Gastroesophageal sphincter (tissue), 4 donors: ENCODE data around the gene PRKN. TPM values are rescaled to one million over a fixed set of nuclear protein-coding genes. Genes with fewer than 3 reads are reported as not detected.

Experiments used
- ATAC-seq: fragments of 150-250 bp; one replicate; pipeline ENCODE4 v1.9.1; 2016; ENCODE audit warnings: mild to moderate bottlenecking, moderate library complexity
- H3K27ac ChIP-seq, 4 donors: fragments of 200-600 bp; sonication (generic) in 3 of 4; 1 replicate in 3 of 4; 2 replicates in 1 of 4; pipeline ENCODE4 v1.5.1; 2016 to 2019
- H3K27me3 ChIP-seq: fragments of 200-600 bp; sonication (generic); one replicate; pipeline ENCODE4 v1.5.1; 2019
- H3K36me3 ChIP-seq, 2 donors: fragments of 200-600 bp; sonication (generic); one replicate each; pipeline ENCODE4 v1.5.1; 2019; ENCODE audit warnings: control low read depth in 1 of 2
- H3K4me1 ChIP-seq, 3 donors: fragments of 200-600 bp; sonication (generic); 1 replicate in 2 of 3; 2 replicates in 1 of 3; pipeline ENCODE4 v1.5.1; 2016 to 2019; ENCODE audit warnings: control low read depth in 2 of 3
- H3K4me3 ChIP-seq, 2 donors: fragments of 200-600 bp; sonication (generic); one replicate each; pipeline ENCODE4 v1.5.1; 2019; ENCODE audit warnings: mild to moderate bottlenecking in 1 of 2, moderate library complexity in 1 of 2
- H3K9me3 ChIP-seq, 3 donors: fragments of 200-600 bp; sonication (generic); one replicate each; pipeline ENCODE4 v1.5.1; 2017 to 2019; ENCODE audit warnings: control low read depth in 2 of 3
- EP300 ChIP-seq: sonication (generic); formaldehyde crosslinking; IDR thresholded peaks from one replicate; pipeline ENCODE4 v1.6.1; 2017; ENCODE audit warnings: antibody characterized with exemption, mild to moderate bottlenecking
- POLR2A ChIP-seq, 2 donors: fragments of 450-650 bp; IDR thresholded peaks; one replicate each; pipeline ENCODE4 v1.6.1; 2017; ENCODE audit warnings: antibody characterized with exemption in 2 of 2, mild to moderate bottlenecking in 2 of 2, moderate library complexity in 1 of 2
- POLR2AphosphoS5 ChIP-seq: sonication (generic); formaldehyde crosslinking; IDR thresholded peaks from one replicate; pipeline ENCODE4 v1.6.1; 2017; ENCODE audit warnings: antibody characterized with exemption
- WGBS, 2 donors: methylation state at CpG; one replicate each; pipeline ENCODE4 v1.1.5; 2018; ENCODE audit warnings: low coverage in 1 of 2; 5-methylcytosine and 5-hydroxymethylcytosine counted together
- total RNA-seq, 4 donors: library from RNA; depleted of rRNA; stranded (reverse); fragments of >200 nt; gene quantifications; one replicate each; pipeline ENCODE4 v1.1.0, GENCODE V29; 2016
- TF ChIP-seq, protein P1 (sequence below), 4 experiments: fragments of 200-600 bp in 2 of 4; fragments of 450-650 bp in 2 of 4; sonication (generic) in 1 of 4; IDR thresholded peaks; one replicate each; pipeline ENCODE4 v1.5.1; 2017 to 2019; ENCODE audit warnings: antibody characterized with exemption in 4 of 4, mild to moderate bottlenecking in 2 of 4, moderate library complexity in 2 of 4

PRKN gene
- total RNA-seq, 4 donors from 2014 or later: 8.4 to 58.6 (median 25.8) TPM

DNA sequence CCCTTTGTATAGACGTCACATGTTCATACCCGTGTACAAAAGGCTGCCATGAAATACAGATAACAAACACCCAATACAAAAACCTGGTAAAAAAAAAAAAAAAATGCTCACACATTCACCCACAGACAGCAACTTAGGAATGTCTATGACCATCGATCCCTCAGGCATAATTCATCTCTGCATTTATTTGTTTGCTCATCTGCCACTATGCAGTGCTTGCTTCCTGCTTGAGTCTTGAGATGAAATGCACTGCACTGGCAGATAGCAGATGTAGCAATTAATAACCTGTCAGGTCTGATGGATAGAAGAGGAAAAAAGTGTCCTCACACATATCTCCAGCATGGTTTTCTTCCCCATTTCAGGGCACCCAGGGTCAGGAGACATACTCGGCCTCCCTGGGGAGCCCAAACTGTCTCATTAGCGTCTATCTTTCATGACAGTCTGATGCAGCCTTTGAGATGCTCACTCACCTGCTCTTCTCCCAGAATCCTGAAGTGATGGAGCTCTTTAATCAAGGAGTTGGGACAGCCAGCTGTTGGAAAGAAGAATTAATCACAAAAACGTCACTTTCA, 1158.6 kb downstream of the PRKN start:
- Histone ChIP-seq H3K9me3 (no peaks in the 10 kb centered on the region), H3K36me3 (no peaks in the 10 kb centered on the region), H3K4me3 (no peak overlapping the region), H3K27ac (no peak overlapping the region), H3K27me3 (no peaks in the 10 kb centered on the region), H3K4me1 (no peaks in the 10 kb centered on the region)
- TF ChIP-seq, protein P1, sequence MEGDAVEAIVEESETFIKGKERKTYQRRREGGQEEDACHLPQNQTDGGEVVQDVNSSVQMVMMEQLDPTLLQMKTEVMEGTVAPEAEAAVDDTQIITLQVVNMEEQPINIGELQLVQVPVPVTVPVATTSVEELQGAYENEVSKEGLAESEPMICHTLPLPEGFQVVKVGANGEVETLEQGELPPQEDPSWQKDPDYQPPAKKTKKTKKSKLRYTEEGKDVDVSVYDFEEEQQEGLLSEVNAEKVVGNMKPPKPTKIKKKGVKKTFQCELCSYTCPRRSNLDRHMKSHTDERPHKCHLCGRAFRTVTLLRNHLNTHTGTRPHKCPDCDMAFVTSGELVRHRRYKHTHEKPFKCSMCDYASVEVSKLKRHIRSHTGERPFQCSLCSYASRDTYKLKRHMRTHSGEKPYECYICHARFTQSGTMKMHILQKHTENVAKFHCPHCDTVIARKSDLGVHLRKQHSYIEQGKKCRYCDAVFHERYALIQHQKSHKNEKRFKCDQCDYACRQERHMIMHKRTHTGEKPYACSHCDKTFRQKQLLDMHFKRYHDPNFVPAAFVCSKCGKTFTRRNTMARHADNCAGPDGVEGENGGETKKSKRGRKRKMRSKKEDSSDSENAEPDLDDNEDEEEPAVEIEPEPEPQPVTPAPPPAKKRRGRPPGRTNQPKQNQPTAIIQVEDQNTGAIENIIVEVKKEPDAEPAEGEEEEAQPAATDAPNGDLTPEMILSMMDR (IDR thresholded peaks at IDR 0.05): no peak
- TF ChIP-seq POLR2A (IDR thresholded peaks at IDR 0.05): no peak
- TF ChIP-seq POLR2AphosphoS5: no peak
- no peak for TF ChIP-seq EP300
- no peak for ATAC-seq
- 79 to 85% methylated on average over 4 to 6 of the region's 6 CpGs for WGBS, 2 donors

DNA sequence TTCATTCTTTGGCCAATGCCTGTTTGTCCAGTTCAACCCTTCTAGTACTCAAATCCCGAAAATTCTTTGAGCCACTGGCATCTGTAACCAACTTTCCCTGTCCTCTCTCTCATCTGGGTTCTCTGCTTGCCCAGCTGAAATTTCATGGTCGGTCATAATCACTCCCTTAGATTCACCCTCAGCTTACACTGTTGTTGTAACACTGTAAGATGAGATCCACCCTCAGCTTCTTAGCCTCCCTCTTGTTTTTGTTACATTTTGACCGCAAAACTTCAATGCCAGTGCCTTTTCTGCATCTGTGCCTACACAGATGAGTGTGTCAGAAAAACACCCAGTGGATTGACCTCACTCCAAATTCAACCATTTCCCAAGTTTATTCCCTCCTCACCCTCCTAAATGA, 1162.6 kb downstream of the PRKN start:
- ATAC-seq: no peak
- 80 to 88% methylated on average over 2 to 3 of the region's 3 CpGs for WGBS, 2 donors

DNA sequence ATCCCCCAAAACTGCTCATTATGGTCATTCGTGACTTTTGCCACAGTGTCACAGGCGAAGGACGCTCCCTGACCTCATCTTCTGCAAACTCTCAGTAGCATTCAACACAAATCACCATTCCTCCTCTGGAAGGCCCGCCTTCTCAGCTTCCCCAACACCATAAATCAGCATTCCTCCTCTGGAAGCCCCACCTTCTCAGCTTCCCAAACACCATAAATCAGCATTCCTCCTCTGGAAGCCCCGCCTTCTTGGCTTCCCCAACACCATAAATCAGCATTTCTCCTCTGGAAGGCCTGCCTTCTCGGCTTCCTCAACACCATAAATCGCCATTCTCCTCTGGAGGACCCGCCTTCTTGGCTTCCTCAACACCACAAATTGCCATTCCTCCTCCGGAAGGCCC, 1165.7 kb downstream of the PRKN start:
- WGBS, 2 donors: 87 to 95% methylated on average over 9 of the region's 9 CpGs
- Histone ChIP-seq H3K4me3 (no peak overlapping the region), H3K4me1 (no peaks in the 10 kb centered on the region), H3K27me3 (no peaks in the 10 kb centered on the region), H3K27ac (no peak overlapping the region), H3K9me3 (peaks cover 0 to 6% (median 0%) of the 10 kb centered on the region in 3 donors), H3K36me3 (no peaks in the 10 kb centered on the region)
- TF ChIP-seq, protein P1 (IDR thresholded peaks at IDR 0.05): no peak
- TF ChIP-seq POLR2AphosphoS5: no peak
- no peak for TF ChIP-seq POLR2A (IDR thresholded peaks at IDR 0.05)
- TF ChIP-seq EP300: no peak
- no peak for ATAC-seq

More for the DNA sequence above, 1162.6 kb downstream of the PRKN start:
- Histone ChIP-seq H3K4me3 (no peak overlapping the region), H3K36me3 (no peaks in the 10 kb centered on the region), H3K4me1 (no peaks in the 10 kb centered on the region), H3K9me3 (no peaks in the 10 kb centered on the region), H3K27ac (no peak overlapping the region), H3K27me3 (no peaks in the 10 kb centered on the region)
- no peak for TF ChIP-seq EP300
- TF ChIP-seq POLR2A (IDR thresholded peaks at IDR 0.05): no peak
- TF ChIP-seq POLR2AphosphoS5: no peak
- TF ChIP-seq, protein P1 (IDR thresholded peaks at IDR 0.05): no peak

DNA sequence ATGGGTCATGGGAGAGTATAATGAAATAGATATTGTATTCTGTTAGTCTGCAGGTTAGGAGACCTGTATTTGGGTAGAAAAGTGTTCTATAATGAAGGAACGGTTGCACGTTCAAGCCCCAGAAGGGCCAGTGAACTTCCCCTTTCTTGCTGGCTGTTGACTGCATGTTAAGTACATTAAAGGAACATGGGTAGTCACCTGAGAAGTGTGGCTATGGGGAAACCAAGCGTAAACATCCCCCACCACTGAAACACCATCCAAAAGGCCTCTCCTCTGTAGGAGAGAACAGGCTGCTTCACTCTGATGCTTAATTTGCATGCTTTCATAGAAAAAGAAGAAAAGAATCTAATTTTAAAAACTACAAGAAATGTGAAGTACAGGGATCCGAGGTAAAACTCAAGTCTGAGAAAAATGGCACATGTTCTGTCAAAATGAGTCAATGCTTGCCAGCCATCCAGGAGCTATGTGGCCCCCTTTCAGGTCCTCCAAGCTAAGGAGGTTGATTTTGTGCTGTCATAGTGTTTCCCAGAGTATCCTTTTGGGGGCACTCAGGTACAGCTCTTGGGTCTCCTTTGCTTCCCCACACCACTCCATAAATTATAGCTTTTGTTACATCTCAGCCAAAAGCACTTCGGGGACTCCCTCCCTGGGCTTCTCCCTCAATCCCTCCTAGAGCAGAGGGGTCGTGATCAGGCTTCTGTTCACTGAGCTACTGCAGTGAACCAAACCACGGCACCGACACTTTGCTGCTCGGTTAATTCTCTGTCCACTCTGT, 1170.0 kb downstream of the PRKN start:
- no peak for ATAC-seq
- Histone ChIP-seq H3K36me3 (no peaks in the 10 kb centered on the region), H3K27ac (no peak overlapping the region), H3K4me1 (no peaks in the 10 kb centered on the region), H3K9me3 (peaks cover 0 to 23% (median 0%) of the 10 kb centered on the region in 3 donors), H3K27me3 (no peaks in the 10 kb centered on the region), H3K4me3 (no peak overlapping the region)
- TF ChIP-seq POLR2AphosphoS5: no peak
- TF ChIP-seq EP300: no peak
- TF ChIP-seq, protein P1 (IDR thresholded peaks at IDR 0.05): no peak
- no peak for TF ChIP-seq POLR2A (IDR thresholded peaks at IDR 0.05)
- WGBS, 2 donors: 68 to 90% methylated on average over 2 to 9 of the region's 9 CpGs

DNA sequence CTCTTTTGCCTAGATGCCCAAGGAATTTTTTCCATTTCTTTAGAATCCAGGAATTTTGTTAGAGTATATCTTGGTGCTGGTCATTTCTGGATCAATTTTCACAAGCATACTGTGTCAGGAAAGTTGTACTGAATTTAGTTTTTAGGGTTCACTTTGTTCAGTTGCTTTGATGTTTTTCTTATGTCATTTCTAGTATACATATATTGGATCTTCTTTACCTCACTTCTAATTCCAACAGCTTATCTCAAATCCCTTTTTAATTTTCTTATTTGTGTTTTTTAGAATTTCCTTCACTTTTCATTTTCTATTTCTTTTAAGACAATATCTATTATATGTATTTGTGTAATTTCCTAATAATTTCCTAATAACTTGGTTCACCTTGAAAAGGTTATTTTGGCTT, 1172.7 kb downstream of the PRKN start:
- no peaks in the 10 kb centered on the region for H3K36me3 ChIP-seq
- no peaks in the 10 kb centered on the region for H3K4me1 ChIP-seq
- peaks cover 0 to 30% (median 0%) of the 10 kb centered on the region in 3 donors for H3K9me3 ChIP-seq
- no peak for TF ChIP-seq EP300
- TF ChIP-seq, protein P1 (IDR thresholded peaks at IDR 0.05): no peak
- TF ChIP-seq POLR2A (IDR thresholded peaks at IDR 0.05): no peak
- TF ChIP-seq POLR2AphosphoS5: no peak
- no peak for ATAC-seq
- no peak overlapping the region for H3K27ac ChIP-seq
- H3K4me3 ChIP-seq: no peak overlapping the region
- no peaks in the 10 kb centered on the region for H3K27me3 ChIP-seq
